ENCODE results near the gene DLG2. TPM values are rescaled to one million over a fixed set of nuclear protein-coding genes. Genes with fewer than 3 reads are reported as not detected.

DLG2 gene
- total and polyA plus RNA-seq, 2 of the 8 experiments (the other 6 are each of a cell fraction or from before 2014, with no cell fraction given) = 1.7 to 14.3 TPM

- no peak overlapping the region for H2BK12ac ChIP-seq (ENCODE audit: low read depth, low read length)
- H2BK120ac ChIP-seq (replicated peaks; ENCODE audit: low read depth, low read length) = no peak overlapping the region
- H3K27ac ChIP-seq (ENCODE audit: low read depth, low read length) = no peak overlapping the region
- no peak overlapping the region for H2AK5ac ChIP-seq (ENCODE audit: low read depth, low read length)
- H4K5ac ChIP-seq (ENCODE audit: insufficient read length, low read depth, low read length) = no peak overlapping the region
- no peaks in the 10 kb centered on the region for H3K9me3 ChIP-seq (ENCODE audit: insufficient read depth in 2 of 2, low read depth in 1 of 2, low read length in 1 of 2)
- no peaks in the 10 kb centered on the region for H3K79me1 ChIP-seq (ENCODE audit: low read depth, low read length)
- H3K79me2 ChIP-seq (ENCODE audit: control insufficient read depth in 1 of 2, insufficient read depth in 2 of 2, low read length in 2 of 2) = no peaks in the 10 kb centered on the region
- H3K23me2 ChIP-seq (ENCODE audit: low read depth, low read length) = no peaks in the 10 kb centered on the region
- H4K8ac ChIP-seq (ENCODE audit: extremely low read depth, insufficient read depth, low read length) = no peak overlapping the region
- H3K4ac ChIP-seq (replicated peaks; ENCODE audit: insufficient read length, low read depth, low read length) = no peak overlapping the region
- no peak overlapping the region for H3K9ac ChIP-seq (replicated peaks in 1 of 4; ENCODE audit: extremely low read depth in 1 of 4, low read depth in 3 of 4, low read length in 3 of 4)
- H3K14ac ChIP-seq (ENCODE audit: insufficient read length) = no peak overlapping the region
- no peak overlapping the region for H2BK15ac ChIP-seq (ENCODE audit: low read length)
- no peak overlapping the region for H4K91ac ChIP-seq (replicated peaks; ENCODE audit: insufficient read length, low read length)
- H2AFZ ChIP-seq (ENCODE audit: low read length) = no peak overlapping the region
- ChIA-PET CTCF (ENCODE audit: partially characterized antibody) (interaction anchor here (0.6 to 2.0 kb wide), 6 partner anchors 18 to 735 kb away, joined by 3 to 4 read pairs (median 4); no protein-coding TSS in a partner anchor), POLR2A (ENCODE audit: partially characterized antibody) (interaction anchor here (0.8 kb wide), 1 partner anchor 9 kb away, joined by 3 read pairs; no protein-coding TSS in a partner anchor)
- H4K20me1 ChIP-seq (replicated peaks in 1 of 2; ENCODE audit: control insufficient read depth in 1 of 2, insufficient read depth in 2 of 2, low read length in 2 of 2) = no peaks in the 10 kb centered on the region
- H2BK20ac ChIP-seq (ENCODE audit: low read length) = no peak overlapping the region
- H3K4me2 ChIP-seq (ENCODE audit: insufficient read depth in 1 of 2, low read depth in 2 of 2, low read length in 2 of 2) = no peak overlapping the region
- H3K4me1 ChIP-seq (replicated peaks in 1 of 4; ENCODE audit: control insufficient read depth in 3 of 4, insufficient read depth in 4 of 4, low read length in 3 of 4) = no peaks in the 10 kb centered on the region
- H3K18ac ChIP-seq (ENCODE audit: extremely low read depth, low read length) = no peak overlapping the region
- no peak overlapping the region for H3K23ac ChIP-seq (ENCODE audit: insufficient read length)
- H2BK5ac ChIP-seq (ENCODE audit: low read depth, low read length) = no peak overlapping the region
- no peak overlapping the region for H3K56ac ChIP-seq (replicated peaks; ENCODE audit: insufficient read length, low read depth, low read length)
- DNase-seq (ENCODE audit: low read depth in 1 of 2, low spot score in 2 of 2) (no peak), FAIRE-seq (no peak)
- H3K36me3 ChIP-seq (ENCODE audit: control insufficient read depth in 2 of 4, insufficient read depth in 4 of 4, low read length in 3 of 4) = no peaks in the 10 kb centered on the region
- H3K27me3 ChIP-seq (replicated peaks in 1 of 4; ENCODE audit: control insufficient read depth in 3 of 4, extremely low read depth in 1 of 4, insufficient read depth in 3 of 4, low read length in 3 of 4) = peaks cover 0 to 2% (median 0%) of the 10 kb centered on the region in 4 experiments; a peak in 1 of 7 replicates
- H3K4me3 ChIP-seq (ENCODE audit: extremely low read depth in 1 of 4, insufficient read depth in 2 of 4, low read depth in 3 of 4, low read length in 4 of 4) = no peak overlapping the region
- 92% methylated on average over 3 of the region's 3 CpGs; no CpG with 5 or more reads in 1 of the 2 experiments for WGBS, 2 experiments (ENCODE audit: extremely low coverage in 1 of 2, insufficient coverage in 1 of 2, insufficient read length in 1 of 2, insufficient replicate concordance in 2 of 2, low coverage in 1 of 2, low lambda C conversion rate in 2 of 2, missing lambda C conversion rate in 1 of 2)
- no peak for TF ChIP-seq RXRA (IDR thresholded peaks at IDR 0.05; ENCODE audit: insufficient read depth, low read depth, low read length)
- TF ChIP-seq ATF2 (IDR thresholded peaks at IDR 0.05; ENCODE audit: low read length) = no peak
- no peak for TF ChIP-seq POU5F1 (IDR thresholded peaks at IDR 0.05; ENCODE audit: low read depth, low read length)
- TF ChIP-seq EGR1 (IDR thresholded peaks at IDR 0.05; ENCODE audit: borderline replicate concordance, low read depth, low read length) = no peak
- TF ChIP-seq FOSL1 (IDR thresholded peaks at IDR 0.05; ENCODE audit: insufficient read depth, low read depth, low read length) = no peak
- no peak for TF ChIP-seq ZNF274 (IDR thresholded peaks at IDR 0.05; ENCODE audit: borderline replicate concordance, extremely low read depth, low read length)
- no peak for TF ChIP-seq ATF3 (IDR thresholded peaks at IDR 0.05; ENCODE audit: insufficient read depth, low read depth, low read length)
- TF ChIP-seq KDM5A (IDR thresholded peaks at IDR 0.05; ENCODE audit: low read length) = no peak
- TF ChIP-seq CTBP2 (IDR thresholded peaks at IDR 0.05; ENCODE audit: borderline replicate concordance, insufficient read depth, insufficient read length, low read length) = no peak
- no peak for TF ChIP-seq CBX5 (IDR thresholded peaks at IDR 0.05; ENCODE audit: low read depth, low read length)
- no peak for TF ChIP-seq SIRT6 (IDR thresholded peaks at IDR 0.05; ENCODE audit: low read length)
Observed at GRCh38 chr11:85620256-85620655, 6.9 kb downstream of the DLG2 start.
